HEK293 (cell line): ENCODE measurements around the gene INTS1.

Experiments
- CTCF ChIA-PET: fragments of 350-600 bp; formaldehyde crosslinking; extraction: SDS; loops from one replicate; lab custom pipeline; 2021; ENCODE audit warnings: antibody characterized with exemption; lab: Yijun Ruan, JAX
- POLR2A ChIA-PET: fragments of 300-600 bp; formaldehyde crosslinking; extraction: SDS; loops from one replicate; lab custom pipeline; 2020; ENCODE audit warnings: antibody characterized with exemption, inconsistent platforms; lab: Yijun Ruan, JAX
- H3K27ac ChIP-seq: fragments of 200-500 bp; sonication (Bioruptor generic); 2 replicates; pipeline ENCODE4 v1.5.1; 2014; ENCODE audit warnings: low read depth, low read length, control low read depth, inconsistent platforms; ENCODE audit errors: extremely low read depth
- H3K36me3 ChIP-seq, 2 experiments: fragments of 200-500 bp in 1 of 2; sonication (Bioruptor generic) in 1 of 2; 1 replicate in 1 of 2; 2 replicates in 1 of 2; pipeline ENCODE4 v1.5.1; 2014 to 2017; ENCODE audit warnings: inconsistent platforms in 2 of 2, low read length in 2 of 2; ENCODE audit not compliant: control insufficient read depth in 2 of 2, insufficient read depth in 1 of 2
- H3K4me1 ChIP-seq: fragments of 200-500 bp; sonication (Bioruptor generic); 2 replicates; pipeline ENCODE4 v1.5.1; 2014; ENCODE audit warnings: mild to moderate bottlenecking, low read length, inconsistent platforms; ENCODE audit not compliant: control insufficient read depth, insufficient read depth
- H3K4me3 ChIP-seq: 2 replicates; pipeline ENCODE4 v1.5.1; 2011; ENCODE audit warnings: low read depth, mild to moderate bottlenecking, control low read depth, low read length, moderate library complexity
- H3K9me3 ChIP-seq: fragments of 200-500 bp; sonication (Bioruptor generic); 2 replicates; pipeline ENCODE4 v1.5.1; 2014; ENCODE audit warnings: low read depth, low read length, inconsistent platforms; ENCODE audit not compliant: control insufficient read depth, insufficient read depth
- GLIS1 ChIP-seq: fragments of 450-650 bp; formaldehyde crosslinking; IDR thresholded peaks from 2 replicates; pipeline ENCODE4 v1.5.1; 2016; ENCODE audit warnings: missing biosample characterization, missing genetic modification characterization
- KLF17 ChIP-seq: fragments of 450-650 bp; formaldehyde crosslinking; IDR thresholded peaks from 2 replicates; pipeline ENCODE4 v1.5.1; 2016; ENCODE audit warnings: missing biosample characterization, missing genetic modification characterization
- OSR2 ChIP-seq: fragments of 450-650 bp; formaldehyde crosslinking; IDR thresholded peaks from 2 replicates; pipeline ENCODE4 v1.5.1; 2016; ENCODE audit warnings: missing biosample characterization, missing genetic modification characterization
- YY2 ChIP-seq: fragments of 450-650 bp; formaldehyde crosslinking; IDR thresholded peaks from 2 replicates; pipeline ENCODE4 v1.5.1; 2016; ENCODE audit warnings: missing biosample characterization, missing genetic modification characterization
- ZBTB6 ChIP-seq: fragments of 450-650 bp; formaldehyde crosslinking; IDR thresholded peaks from 2 replicates; pipeline ENCODE4 v1.5.1; 2017; ENCODE audit warnings: missing biosample characterization, missing genetic modification characterization
- ZBTB8A ChIP-seq: fragments of 450-650 bp; formaldehyde crosslinking; IDR thresholded peaks from 2 replicates; pipeline ENCODE4 v1.5.1; 2016; ENCODE audit warnings: missing biosample characterization, missing genetic modification characterization
- ZFHX2 ChIP-seq: fragments of 450-650 bp; formaldehyde crosslinking; conservative IDR thresholded peaks from 2 replicates; pipeline ENCODE4 v1.5.1; 2016; ENCODE audit warnings: missing biosample characterization, missing genetic modification characterization
- ZNF169 ChIP-seq: fragments of 450-650 bp; formaldehyde crosslinking; IDR thresholded peaks from 2 replicates; pipeline ENCODE4 v1.5.1; 2016; ENCODE audit warnings: missing biosample characterization, missing genetic modification characterization
- ZNF23 ChIP-seq: fragments of 450-650 bp; formaldehyde crosslinking; IDR thresholded peaks from 2 replicates; pipeline ENCODE4 v1.5.1; 2016; ENCODE audit warnings: missing biosample characterization, missing genetic modification characterization, borderline replicate concordance
- ZNF341 ChIP-seq: fragments of 450-650 bp; formaldehyde crosslinking; IDR thresholded peaks from 2 replicates; pipeline ENCODE4; 2016; ENCODE audit warnings: low read depth, missing biosample characterization, missing genetic modification characterization
- ZNF366 ChIP-seq: fragments of 450-650 bp; formaldehyde crosslinking; conservative IDR thresholded peaks from 2 replicates; pipeline ENCODE4 v1.5.1; 2016; ENCODE audit warnings: missing biosample characterization, missing genetic modification characterization
- ZNF394 ChIP-seq: fragments of 450-650 bp; formaldehyde crosslinking; IDR thresholded peaks from 2 replicates; pipeline ENCODE4 v1.5.1; 2016; ENCODE audit warnings: missing biosample characterization, missing genetic modification characterization, mild to moderate bottlenecking, moderate library complexity, borderline replicate concordance
- ZNF518A ChIP-seq: fragments of 450-650 bp; formaldehyde crosslinking; conservative IDR thresholded peaks from 2 replicates; pipeline ENCODE4 v1.5.1; 2016; ENCODE audit warnings: low read depth, missing biosample characterization, missing genetic modification characterization
- ZNF558 ChIP-seq: fragments of 450-650 bp; formaldehyde crosslinking; IDR thresholded peaks from 2 replicates; pipeline ENCODE4 v1.5.1; 2016; ENCODE audit warnings: missing biosample characterization, missing genetic modification characterization
- ZNF561 ChIP-seq: fragments of 450-650 bp; IDR thresholded peaks from 2 replicates; pipeline ENCODE4 v1.5.1; 2018; ENCODE audit warnings: missing biosample characterization, missing genetic modification characterization, borderline replicate concordance
- ZNF621 ChIP-seq: fragments of 450-650 bp; formaldehyde crosslinking; IDR thresholded peaks from 2 replicates; pipeline ENCODE4 v1.5.1; 2017; ENCODE audit warnings: missing biosample characterization, missing genetic modification characterization
- ZNF645 ChIP-seq: fragments of 450-650 bp; formaldehyde crosslinking; IDR thresholded peaks from 2 replicates; pipeline ENCODE4; 2016; ENCODE audit warnings: missing biosample characterization, missing genetic modification characterization
- ZNF658 ChIP-seq: fragments of 450-650 bp; formaldehyde crosslinking; IDR thresholded peaks from 2 replicates; pipeline ENCODE4; 2016; ENCODE audit warnings: missing biosample characterization, missing genetic modification characterization
- ZNF660 ChIP-seq: fragments of 450-650 bp; IDR thresholded peaks from 2 replicates; pipeline ENCODE4 v1.5.1; 2018; ENCODE audit warnings: missing biosample characterization, mild to moderate bottlenecking, missing genetic modification characterization
- ZNF747 ChIP-seq: fragments of 450-650 bp; formaldehyde crosslinking; IDR thresholded peaks from 2 replicates; pipeline ENCODE4 v1.5.1; 2016; ENCODE audit warnings: missing biosample characterization, missing genetic modification characterization
- ZNF76 ChIP-seq: fragments of 450-650 bp; formaldehyde crosslinking; IDR thresholded peaks from 2 replicates; pipeline ENCODE4; 2016; ENCODE audit warnings: low read depth, missing biosample characterization, missing genetic modification characterization, borderline replicate concordance
- ZSCAN23 ChIP-seq: fragments of 450-650 bp; formaldehyde crosslinking; IDR thresholded peaks from 2 replicates; pipeline ENCODE4 v1.5.1; 2016; ENCODE audit warnings: missing biosample characterization, missing genetic modification characterization

INTS1 gene

GRCh38 chr7:1512781-1513656 is 8.8 kb upstream of the INTS1 start (continued):
- TF ChIP-seq ZBTB8A (tag by site-specific recombination) = peak; percentile 72
- TF ChIP-seq ZNF747 = no peak

GRCh38 chr7:1511444-1512422 is 7.5 kb upstream of the INTS1 start:
- CTCF ChIA-PET = no interaction called here
- POLR2A ChIA-PET = interaction anchor here (1.2 to 1.5 kb wide), 2 partner anchors 24 to 59 kb away, joined by 3 read pairs; no protein-coding TSS in a partner anchor
- no peaks in the 10 kb centered on the region for H3K4me1 ChIP-seq
- TF ChIP-seq ZBTB6 (tag by site-specific recombination) = no peak
- no peak for TF ChIP-seq ZNF645
- no peak for TF ChIP-seq ZFHX2 (tag by site-specific recombination)
- TF ChIP-seq ZNF341 (tag by site-specific recombination) = no peak
- TF ChIP-seq ZNF660 (tag by site-specific recombination) = no peak
- no peak for TF ChIP-seq ZNF23 (tag by site-specific recombination)
- TF ChIP-seq ZNF658 = no peak
- TF ChIP-seq ZSCAN23 (tag by site-specific recombination) = no peak
- TF ChIP-seq ZNF76 = no peak
- TF ChIP-seq ZNF518A (tag by site-specific recombination) = no peak
- no peak for TF ChIP-seq GLIS1
- no peak for TF ChIP-seq ZNF621
- TF ChIP-seq, all 188 proteins: peak for 0
- Histone ChIP-seq H3K36me3 (no peaks in the 10 kb centered on the region), H3K27ac (no peak overlapping the region), H3K4me3 (no peak overlapping the region), H3K9me3 (no peaks in the 10 kb centered on the region)

GRCh38 chr7:1510780-1511154 is 6.6 kb upstream of the INTS1 start:
- Histone ChIP-seq H3K4me1 (no peaks in the 10 kb centered on the region), H3K27ac (no peak overlapping the region), H3K36me3 (no peaks in the 10 kb centered on the region), H3K4me3 (no peak overlapping the region), H3K9me3 (no peaks in the 10 kb centered on the region)
- CTCF ChIA-PET = no interaction called here
- POLR2A ChIA-PET = interaction anchor here (1.2 to 1.5 kb wide), 2 partner anchors 25 to 60 kb away, joined by 3 read pairs; no protein-coding TSS in a partner anchor
- TF ChIP-seq OSR2 (tag by site-specific recombination) (no peak), ZNF169 (tag by site-specific recombination) (no peak), YY2 (tag by site-specific recombination) (no peak), ZNF558 (tag by site-specific recombination) (no peak), ZFHX2 (tag by site-specific recombination) (no peak), ZNF366 (tag by site-specific recombination) (no peak), ZNF394 (tag by site-specific recombination) (no peak), ZBTB6 (tag by site-specific recombination) (no peak), KLF17 (tag by site-specific recombination) (no peak), ZNF561 (tag by site-specific recombination) (no peak)
